ENCODE measurements around the gene NTM. TPM values are rescaled to one million over a fixed set of nuclear protein-coding genes. Genes with fewer than 3 reads are reported as not detected.
"Not testable (repeated sequence)": the region's sequence is repeated elsewhere in the genome, so short reads cannot be mapped to it uniquely, and the experiment has no call there.

The NTM gene
- total RNA-seq, 1 experiment from 2014 or later, result not detected

DNA sequence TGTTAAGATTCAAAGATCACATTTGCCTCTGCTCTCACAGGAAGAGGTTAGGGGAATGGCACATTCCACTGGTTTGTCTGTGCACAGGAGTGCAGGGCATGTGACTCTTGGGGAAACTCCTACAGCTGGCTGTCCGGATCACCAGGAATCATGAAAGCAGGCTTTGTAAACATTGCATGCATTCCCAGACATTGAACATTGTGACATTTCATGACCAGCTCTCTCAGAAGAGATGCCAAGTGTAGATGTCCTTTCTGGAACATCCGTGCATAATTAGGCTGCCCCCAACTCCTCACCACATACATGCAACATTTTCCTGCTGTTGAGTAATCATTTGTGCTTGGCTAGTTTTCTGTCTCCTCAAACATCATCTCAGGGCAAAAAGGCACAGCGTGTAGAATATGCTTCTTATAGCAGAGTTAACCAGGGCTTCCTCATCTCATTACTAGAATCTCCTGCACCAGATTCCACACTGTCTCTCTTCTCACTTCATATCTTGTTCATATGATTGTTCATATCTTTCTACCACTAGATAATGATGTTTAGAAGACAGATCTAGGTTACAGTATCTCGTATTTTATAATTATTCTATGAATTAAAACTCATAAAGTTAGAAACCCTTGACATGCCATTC, 694.7 kb downstream of the NTM start:
- TF ChIP-seq ZFX (IDR thresholded peaks at IDR 0.05) (no peak), POLR2AphosphoS5 (IDR thresholded peaks at IDR 0.05; ENCODE audit: low read depth, low read length) (no peak), EZH2 (IDR thresholded peaks at IDR 0.05) (no peak), ELF1 (IDR thresholded peaks at IDR 0.05; ENCODE audit: borderline replicate concordance, low read depth) (no peak), ATF3 (IDR thresholded peaks at IDR 0.05) (no peak), EZH2phosphoT487 (IDR thresholded peaks at IDR 0.05; ENCODE audit: borderline replicate concordance) (no peak), CBX3 (IDR thresholded peaks at IDR 0.05; ENCODE audit: low read depth) (no peak), SP1 (IDR thresholded peaks at IDR 0.05; ENCODE audit: low read depth) (no peak), MAX (IDR thresholded peaks at IDR 0.05) (no peak), TCF7L2 (IDR thresholded peaks at IDR 0.05; ENCODE audit: borderline replicate concordance, extremely low read depth, insufficient read depth, insufficient read length) (no peak), RAD21 (IDR thresholded peaks at IDR 0.05; ENCODE audit: low read depth) (no peak)
- Histone ChIP-seq H3K9me2 (ENCODE audit: insufficient read depth) (no peaks in the 10 kb centered on the region), H3K27me3 (ENCODE audit: insufficient read depth, low read length) (no peaks in the 10 kb centered on the region), H3K4me2 (ENCODE audit: low read length) (no peak overlapping the region), H4K20me1 (ENCODE audit: insufficient read depth) (no peaks in the 10 kb centered on the region), H3K4me3 (replicated peaks in 1 of 2; ENCODE audit: low read depth in 1 of 2, low read length in 2 of 2) (no peak overlapping the region), H3K27ac (ENCODE audit: low read depth, low read length) (no peak overlapping the region), H3K4me1 (ENCODE audit: control insufficient read depth in 1 of 2, insufficient read depth in 2 of 2, low read length in 2 of 2) (no peaks in the 10 kb centered on the region), H3K9ac (ENCODE audit: low read length) (no peak overlapping the region), H3K36me3 (ENCODE audit: control insufficient read depth in 1 of 2, insufficient read depth in 2 of 2, low read length in 2 of 2) (no peaks in the 10 kb centered on the region), H3K9me3 (ENCODE audit: control insufficient read depth in 1 of 2, insufficient read depth in 1 of 2, low read depth in 1 of 2, low read length in 2 of 2) (peaks cover 9 to 52% of the 10 kb centered on the region in 2 experiments; a peak in 2 of 4 replicates), H3K79me2 (ENCODE audit: insufficient read depth, low read length) (no peaks in the 10 kb centered on the region), H2AFZ (ENCODE audit: low read depth, low read length, poor library complexity, severe bottlenecking) (no peak overlapping the region)
- intact Hi-C loops (cut with micrococcal nuclease), result no loop called here
- no TSS peak for BruUV-seq (replicated peaks)
- ChIA-PET RAD21 (ENCODE audit: low non-redundant PET in 1 of 2, low total read pairs in 2 of 2, uncharacterized antibody in 2 of 2, unreplicated experiment in 2 of 2) (no interaction called here), CTCF (no interaction called here), POLR2A (no interaction called here)
- DNase-seq (ENCODE audit: low read depth, low spot score), result no peak
- no peak for ATAC-seq

DNA sequence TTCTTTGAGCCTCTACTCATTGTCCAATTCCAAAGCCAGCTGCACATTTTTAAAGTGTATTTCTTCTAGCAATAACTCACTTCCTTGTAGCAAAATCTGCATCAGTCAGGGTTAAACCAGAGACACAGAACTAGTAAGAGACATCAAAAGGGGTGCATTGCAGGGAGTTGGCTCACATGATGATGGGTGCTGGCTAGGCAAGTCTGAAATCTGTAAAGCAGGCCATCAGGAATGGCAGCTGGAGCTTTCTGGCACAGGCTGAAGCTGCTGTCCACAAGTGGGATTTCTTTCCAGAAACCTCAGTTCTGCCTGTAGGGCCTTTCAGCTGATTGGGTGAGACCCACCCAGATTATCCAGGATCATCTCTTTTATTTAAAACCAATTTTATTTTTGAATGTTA, 698.1 kb downstream of the NTM start:
- intact Hi-C loops (cut with micrococcal nuclease), result no loop called here
- BruUV-seq (replicated peaks), result no TSS peak
- no peaks in the 10 kb centered on the region for H4K20me1 ChIP-seq (ENCODE audit: insufficient read depth)
- RAD21 ChIA-PET (ENCODE audit: low non-redundant PET in 1 of 2, low total read pairs in 2 of 2, uncharacterized antibody in 2 of 2, unreplicated experiment in 2 of 2), result no interaction called here
- no peak overlapping the region for H3K4me2 ChIP-seq (ENCODE audit: low read length)
- ATAC-seq, result no peak
- H3K36me3 ChIP-seq (ENCODE audit: control insufficient read depth in 1 of 2, insufficient read depth in 2 of 2, low read length in 2 of 2), result no peaks in the 10 kb centered on the region
- H3K27ac ChIP-seq (ENCODE audit: low read depth, low read length), result no peak overlapping the region
- H3K9me2 ChIP-seq (ENCODE audit: insufficient read depth), result no peaks in the 10 kb centered on the region
- no peak overlapping the region for H3K4me3 ChIP-seq (replicated peaks in 1 of 2; ENCODE audit: low read depth in 1 of 2, low read length in 2 of 2)
- H3K9me3 ChIP-seq (ENCODE audit: control insufficient read depth in 1 of 2, insufficient read depth in 1 of 2, low read depth in 1 of 2, low read length in 2 of 2), result peaks cover 12 to 38% of the 10 kb centered on the region in 2 experiments; a peak in 2 of 4 replicates
- H3K79me2 ChIP-seq (ENCODE audit: insufficient read depth, low read length), result no peaks in the 10 kb centered on the region
- no peaks in the 10 kb centered on the region for H3K4me1 ChIP-seq (ENCODE audit: control insufficient read depth in 1 of 2, insufficient read depth in 2 of 2, low read length in 2 of 2)
- no peaks in the 10 kb centered on the region for H3K27me3 ChIP-seq (ENCODE audit: insufficient read depth, low read length)
- no peak overlapping the region for H2AFZ ChIP-seq (ENCODE audit: low read depth, low read length, poor library complexity, severe bottlenecking)
- TF ChIP-seq CEBPB (IDR thresholded peaks at IDR 0.05; ENCODE audit: low read depth), result no peak
- H3K9ac ChIP-seq (ENCODE audit: low read length), result no peak overlapping the region
- DNase-seq (ENCODE audit: low read depth, low spot score), result no peak
- CTCF ChIA-PET, result no interaction called here
- POLR2A ChIA-PET, result no interaction called here

DNA sequence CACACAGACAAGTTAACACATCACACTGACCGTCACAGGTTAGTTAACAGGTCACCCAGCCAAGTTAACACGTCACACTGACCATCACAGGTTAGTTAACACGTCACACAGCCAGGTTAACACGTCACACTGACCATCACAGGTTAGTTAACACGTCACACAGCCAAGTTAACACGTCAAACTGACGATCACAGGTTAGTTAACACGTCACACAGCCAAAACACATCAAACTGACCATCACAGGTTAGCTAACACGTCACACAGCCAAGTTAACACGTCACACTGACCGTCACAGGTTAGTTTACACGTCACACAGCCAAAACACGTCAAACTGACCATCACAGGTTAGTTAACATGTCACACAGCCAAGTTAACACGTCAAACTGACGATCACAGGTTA, 699.2 kb downstream of the NTM start:
- H3K27me3 ChIP-seq (ENCODE audit: insufficient read depth, low read length); H4K20me1 ChIP-seq (ENCODE audit: insufficient read depth); H2AFZ ChIP-seq (ENCODE audit: low read depth, low read length, poor library complexity, severe bottlenecking); H3K4me1 ChIP-seq (ENCODE audit: control insufficient read depth in 1 of 2, insufficient read depth in 2 of 2, low read length in 2 of 2); H3K27ac ChIP-seq (ENCODE audit: low read depth, low read length); H3K36me3 ChIP-seq (ENCODE audit: control insufficient read depth in 1 of 2, insufficient read depth in 2 of 2, low read length in 2 of 2); H3K4me3 ChIP-seq (replicated peaks in 1 of 2; ENCODE audit: low read depth in 1 of 2, low read length in 2 of 2); intact Hi-C loops (cut with micrococcal nuclease); DNase-seq (ENCODE audit: low read depth, low spot score); H3K9ac ChIP-seq (ENCODE audit: low read length); RAD21 ChIA-PET (ENCODE audit: low non-redundant PET in 1 of 2, low total read pairs in 2 of 2, uncharacterized antibody in 2 of 2, unreplicated experiment in 2 of 2); POLR2A ChIA-PET; CTCF ChIA-PET; BruUV-seq (replicated peaks); H3K9me2 ChIP-seq (ENCODE audit: insufficient read depth); ATAC-seq; H3K4me2 ChIP-seq (ENCODE audit: low read length); H3K79me2 ChIP-seq (ENCODE audit: insufficient read depth, low read length): not testable (repeated sequence)
- peaks cover 13 to 37% of the 10 kb centered on the region in 2 experiments; a peak in 2 of 4 replicates for H3K9me3 ChIP-seq (ENCODE audit: control insufficient read depth in 1 of 2, insufficient read depth in 1 of 2, low read depth in 1 of 2, low read length in 2 of 2)

All from HCT116 (cell line).